HK-2 (cell line): Measurements from ENCODE around the gene EZH1.

Experiments
- DNase-seq: peaks from one replicate; pipeline ENCODE4 v3.0.0-alpha.2; 2018; ENCODE audit not compliant: unreplicated experiment

The EZH1 gene

GRCh38 chr17:42682722-42683403, 62.0 kb downstream of the EZH1 start:
- DNase-seq = peak; percentile 66

DNA sequence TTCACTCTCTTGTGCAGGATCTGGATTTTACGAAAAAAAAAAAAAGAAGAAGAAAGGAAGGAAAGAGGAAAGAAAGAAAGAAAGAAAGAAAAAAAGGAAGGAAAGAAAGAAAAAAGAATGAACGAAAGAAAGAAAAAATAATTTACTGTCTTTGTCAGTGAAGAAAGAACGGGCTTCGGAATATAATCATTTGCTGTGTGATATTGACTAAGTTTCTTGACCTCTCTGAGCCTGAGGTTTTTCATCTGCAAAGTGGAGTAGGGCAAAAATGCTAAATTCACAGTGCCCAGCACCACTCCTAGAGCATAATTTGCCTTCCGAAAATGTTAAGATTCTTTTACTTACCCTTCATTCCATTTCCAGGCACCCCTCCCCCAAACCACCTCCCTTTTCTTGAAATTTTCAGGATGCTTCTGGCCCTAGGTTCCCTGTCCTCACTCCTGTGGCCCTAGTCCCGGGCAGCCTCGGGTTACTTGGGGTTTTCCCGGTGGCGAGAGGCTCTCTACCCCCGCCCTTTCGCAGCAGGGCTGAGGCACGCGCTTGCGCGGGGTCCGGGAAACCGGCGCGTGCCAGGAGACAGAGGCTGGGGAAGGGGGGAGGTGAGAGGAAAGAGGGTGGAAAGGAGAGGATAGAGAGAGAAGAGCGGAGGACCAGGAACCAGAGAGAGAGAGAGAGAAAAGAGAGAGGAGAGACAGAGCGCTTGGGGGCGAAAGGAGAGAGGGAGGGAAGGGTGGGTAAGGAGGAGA, 62.7 kb downstream of the EZH1 start, which contains the start of gene CNTNAP1:
Gene CNTNAP1 (plus strand): TSS at position 556 of the 746 bp plus-strand sequence. CDS start 299 bp downstream, outside the sequence.
- DNase-seq = peak; percentile 87

DNA sequence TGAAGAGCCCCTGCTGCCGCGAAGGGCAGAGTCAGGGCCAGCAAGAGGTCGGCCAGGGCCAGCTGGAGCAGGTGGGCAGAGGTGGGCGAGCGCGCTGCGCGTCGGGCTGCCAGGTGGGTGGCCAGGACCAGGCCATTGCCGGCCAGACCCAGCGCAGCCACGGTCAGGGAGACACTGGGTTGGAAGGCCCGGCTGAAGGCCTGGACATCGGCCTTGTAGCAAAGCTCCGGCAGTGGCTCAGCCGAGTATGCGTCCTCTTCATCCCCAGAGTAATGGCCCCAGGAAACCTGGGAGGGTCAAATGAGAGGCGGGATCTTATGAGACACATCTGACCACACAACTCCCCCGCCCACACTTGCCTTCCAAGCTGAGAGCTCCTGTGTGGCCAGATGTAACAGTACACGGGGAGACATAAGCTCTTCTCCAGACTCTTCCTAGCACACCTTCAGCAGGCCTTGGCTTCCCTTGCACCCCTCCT, 64.5 kb downstream of the EZH1 start:
- no peak for DNase-seq

- DNase-seq = peak; percentile 52
These were observed 65.1 kb downstream of the EZH1 start for GRCh38 chr17:42679492-42680330.

GRCh38 chr17:42678951-42679491, 65.8 kb downstream of the EZH1 start:
- DNase-seq = peak; percentile 80

DNA sequence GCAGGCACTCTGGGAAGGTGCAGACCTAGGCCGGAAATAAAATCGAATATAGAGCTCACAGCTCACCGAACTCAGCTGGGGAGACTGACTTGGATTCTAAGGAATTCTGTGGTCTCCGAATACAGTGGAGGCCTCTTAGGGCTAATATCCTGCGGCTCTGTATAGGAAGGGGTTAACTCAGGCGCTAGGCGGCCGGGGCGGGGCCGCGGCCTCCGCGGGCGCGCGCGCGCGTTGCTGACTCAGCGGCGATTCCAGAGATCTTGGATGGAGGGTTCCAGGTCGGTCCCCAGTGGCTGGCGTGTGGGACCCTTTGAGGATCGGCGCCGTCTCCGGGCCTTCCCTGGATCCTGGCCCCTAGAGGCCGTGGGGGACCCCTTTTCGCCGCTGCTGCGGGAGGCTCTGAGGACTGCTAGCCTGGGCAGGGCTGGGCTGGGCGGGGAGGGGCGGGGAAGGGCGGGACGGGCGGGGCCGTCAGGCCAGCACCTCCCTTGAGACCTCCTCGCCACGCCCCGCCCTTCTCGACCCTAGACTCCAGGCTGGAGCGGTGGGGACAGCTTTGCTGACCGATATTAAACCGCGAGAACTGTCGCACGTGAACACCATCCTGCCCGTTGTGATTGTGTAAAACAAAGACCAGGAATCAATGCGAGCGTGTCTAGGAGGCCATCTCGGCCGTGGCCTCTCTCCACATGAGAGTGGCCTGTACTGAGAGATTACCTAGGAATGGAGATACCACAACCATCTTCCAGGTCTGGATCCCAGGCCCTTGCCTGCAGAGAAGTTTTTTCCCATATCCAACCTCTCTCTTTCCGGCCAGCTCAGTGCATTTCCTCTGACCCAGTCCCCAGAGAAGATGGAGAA, 66.7 kb downstream of the EZH1 start:
- peak; percentile 91 for DNase-seq

DNA sequence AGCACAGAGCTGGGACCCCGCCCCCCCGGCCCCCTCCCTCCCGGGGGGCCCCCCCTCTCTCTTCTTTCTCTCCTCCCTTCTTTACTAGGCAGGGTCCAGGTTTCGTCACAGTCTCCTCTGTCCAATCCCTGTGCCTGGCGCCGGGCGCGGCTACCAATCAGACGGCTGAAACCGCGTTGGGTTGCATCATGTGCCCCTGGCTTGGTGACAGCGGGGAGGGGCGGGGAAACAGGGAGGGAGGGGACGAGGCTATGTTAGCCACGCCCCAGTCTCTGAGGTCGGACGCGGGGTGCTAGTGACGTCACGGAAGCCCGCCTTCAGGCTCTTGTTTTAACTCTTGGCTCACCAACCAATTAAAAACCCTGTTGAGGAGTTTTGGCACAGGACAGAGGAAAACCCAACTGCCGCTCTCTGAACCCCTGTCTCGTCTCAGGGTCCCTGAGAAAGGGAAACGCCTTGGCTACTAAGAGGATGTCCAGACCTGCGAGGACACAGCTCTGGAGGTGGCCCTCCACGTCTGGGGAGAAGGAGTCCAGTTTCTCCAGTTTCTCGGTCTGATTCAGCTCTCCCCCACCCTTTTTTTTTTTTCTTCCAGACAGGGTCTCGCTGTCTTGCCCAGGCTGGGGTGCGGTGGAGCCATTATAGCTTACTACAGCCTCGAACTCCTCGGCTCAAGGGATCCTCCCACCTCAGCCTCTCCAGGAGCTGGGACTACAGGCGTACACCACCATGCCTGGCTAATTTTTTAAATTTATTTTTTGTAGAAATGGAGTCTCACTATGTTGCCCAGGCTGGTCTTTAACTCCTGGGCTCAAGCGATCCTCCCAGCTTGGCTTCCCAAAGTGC, 67.6 kb downstream of the EZH1 start:
- peak; percentile 100 for DNase-seq

DNA sequence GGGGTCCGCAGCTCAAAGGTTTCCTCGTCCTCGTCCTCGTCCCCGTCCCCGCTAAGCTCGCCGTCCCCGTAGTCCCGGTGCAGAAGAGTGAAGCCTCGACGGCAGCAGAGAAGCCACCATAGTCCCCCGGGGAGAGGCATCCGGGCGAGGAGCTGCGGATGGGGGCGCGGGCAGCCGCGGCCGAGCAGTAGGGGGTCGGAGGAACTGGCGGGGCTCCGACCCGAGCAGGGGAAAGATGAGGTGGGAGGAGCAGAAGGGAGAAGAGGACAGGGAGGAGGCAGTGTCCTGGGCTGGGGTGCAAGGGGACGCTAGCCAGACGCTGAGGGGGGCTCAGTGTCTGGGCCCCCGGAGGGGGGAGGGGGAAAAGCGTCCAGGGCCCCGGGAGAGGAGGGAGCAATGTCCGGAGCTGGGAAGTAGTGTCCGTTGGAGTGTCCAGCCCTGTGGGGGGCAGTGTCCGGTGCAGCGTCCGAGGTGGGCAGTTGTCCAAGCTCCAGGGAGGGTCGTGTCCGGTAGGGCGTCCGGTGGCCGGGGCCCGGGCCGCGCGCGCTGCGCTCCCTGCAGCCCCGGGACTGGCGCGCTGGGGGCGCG, 68.3 kb downstream of the EZH1 start, which contains the start of gene PLEKHH3:
Gene PLEKHH3 (minus strand): TSS at position 571 of the 588 bp plus-strand sequence. CDS start 431 bp downstream, at position 140.
- no peak for DNase-seq

DNA sequence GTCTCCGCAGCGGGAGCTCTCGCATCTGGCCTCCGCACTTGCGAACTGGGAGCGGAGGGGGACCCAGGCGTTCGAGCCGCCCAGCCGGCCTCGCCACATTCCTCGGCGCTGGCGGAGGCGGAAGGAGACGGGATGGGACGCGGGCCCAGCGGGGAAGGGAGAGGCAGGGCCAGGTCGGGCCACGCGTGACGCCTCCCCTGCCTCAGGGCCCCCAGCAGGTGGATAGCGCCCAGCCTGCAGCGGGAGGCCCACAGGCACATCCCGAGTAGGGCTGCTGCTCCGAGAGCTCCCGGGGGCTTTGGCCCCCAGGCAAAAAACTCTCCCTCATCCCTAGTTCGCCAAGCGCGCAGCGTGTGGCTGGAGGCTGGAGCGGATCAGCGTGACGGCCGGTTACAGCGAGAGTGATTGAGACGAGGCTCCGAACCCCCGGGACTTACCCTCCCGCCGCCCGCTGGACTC, 68.8 kb downstream of the EZH1 start:
- DNase-seq = peak; percentile 48

GRCh38 chr17:42675348-42675964, 69.4 kb downstream of the EZH1 start:
- DNase-seq = no peak

- DNase-seq = no peak
These were observed 70.0 kb downstream of the EZH1 start for GRCh38 chr17:42674755-42675347.

- DNase-seq = no peak
These were observed 70.7 kb downstream of the EZH1 start for GRCh38 chr17:42673885-42674754.

DNA sequence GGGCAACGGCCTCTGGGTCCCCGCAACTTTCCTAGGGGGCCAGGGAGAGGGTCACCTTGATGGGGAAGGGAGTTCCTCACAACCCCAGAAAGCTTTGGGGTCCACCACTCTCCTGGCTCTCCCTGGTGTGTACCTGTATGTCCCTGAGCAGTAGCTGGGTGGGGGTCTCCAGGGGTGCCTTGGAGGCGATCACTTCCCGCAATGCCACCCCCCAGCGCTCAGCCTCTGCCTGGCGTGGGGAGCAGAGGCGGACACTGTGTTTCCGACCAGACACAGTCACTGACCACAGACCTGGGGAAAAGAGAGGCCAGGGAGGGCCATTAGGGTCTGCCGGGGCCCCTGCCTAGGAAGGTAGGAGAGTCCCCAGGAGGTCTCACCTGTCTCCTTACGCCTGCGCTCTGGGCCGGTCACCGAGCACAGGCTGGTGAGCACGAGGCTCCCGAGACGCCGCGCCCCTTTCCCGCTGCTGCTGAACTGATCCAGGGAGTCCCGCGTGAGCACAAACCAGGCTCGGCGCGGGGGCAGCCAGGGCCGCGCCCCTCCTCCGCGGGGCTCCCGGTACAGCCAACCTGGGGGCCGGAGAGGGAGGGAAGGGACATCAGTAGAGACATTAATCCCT, 71.5 kb downstream of the EZH1 start:
- no peak for DNase-seq

DNA sequence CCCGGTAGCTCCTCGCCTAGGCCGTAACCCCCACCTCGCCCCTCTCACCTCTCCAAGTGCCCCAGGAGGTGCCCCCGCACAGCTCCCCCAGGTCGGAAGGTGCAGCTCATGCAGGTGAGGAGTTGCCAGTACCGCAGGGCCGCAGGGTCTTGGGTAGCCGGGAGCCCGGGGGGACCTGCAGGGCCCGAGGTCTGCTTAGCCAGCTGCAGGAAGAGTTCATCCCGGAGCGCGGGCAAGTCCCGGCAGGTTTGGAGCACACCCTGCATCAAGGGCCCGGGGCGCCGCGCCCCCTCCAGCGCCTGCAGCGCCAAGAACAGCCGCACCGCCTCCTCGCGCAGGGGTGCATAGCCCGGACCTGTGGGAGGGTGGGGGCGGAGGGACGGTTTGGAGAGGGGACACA, 72.8 kb downstream of the EZH1 start:
- no peak for DNase-seq

DNA sequence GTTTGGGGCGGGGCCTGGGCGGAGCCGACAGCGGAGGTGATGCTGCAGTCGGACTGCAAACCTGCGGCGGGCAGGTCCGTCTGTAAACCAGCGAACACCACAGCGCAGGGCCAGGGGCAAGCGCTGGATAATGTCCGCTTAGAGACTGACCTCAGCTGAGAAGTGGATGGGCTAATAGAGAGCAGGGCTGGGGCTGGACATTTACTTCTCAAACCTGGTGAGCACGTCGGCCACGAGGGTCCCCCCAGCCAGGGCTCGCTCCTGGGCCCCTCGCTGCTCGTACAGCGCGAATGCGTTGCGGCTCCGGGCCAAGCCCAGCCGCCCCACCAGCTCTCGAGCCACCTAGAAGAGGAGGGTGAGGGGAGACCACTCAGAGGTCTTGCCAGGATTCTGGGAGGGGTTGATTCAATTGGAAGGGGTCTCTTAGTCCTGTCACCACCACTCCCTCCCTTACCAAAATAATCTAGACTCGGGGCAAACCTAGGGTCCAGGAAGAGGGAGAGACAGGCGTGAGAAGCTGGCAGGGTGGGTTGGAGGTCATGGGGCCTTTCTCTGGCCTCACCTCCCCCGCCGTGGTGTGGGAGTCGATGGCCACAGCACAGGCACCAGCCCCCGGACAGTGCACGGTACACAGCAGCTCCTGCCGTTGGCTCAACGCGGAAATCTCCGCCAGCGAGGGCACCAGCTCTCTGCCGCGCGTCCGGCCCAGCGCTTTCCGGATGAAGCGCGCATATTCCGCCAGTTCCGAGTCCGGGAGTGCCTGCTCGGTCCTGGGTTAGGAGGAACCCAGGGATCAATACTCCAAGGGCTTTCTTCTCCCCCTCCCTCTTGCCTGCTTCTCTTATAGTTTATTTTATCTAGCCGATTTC, 73.8 kb downstream of the EZH1 start:
- DNase-seq = no peak
